OCI-LY3 (cell line): ENCODE results near the gene TPSD1.
"Not testable (repeated sequence)": the region's sequence is repeated elsewhere in the genome, so short reads cannot be mapped to it uniquely, and the experiment has no call there.

ENCODE experiments used
- CTCF ChIP-seq: fragments of 200-600, 300-600 bp; sonication (generic); IDR thresholded peaks from 2 replicates; pipeline ENCODE4 v1.5.1; 2014; ENCODE audit warnings: antibody characterized with exemption, low read length, low read depth
- EZH2phosphoT487 ChIP-seq: fragments of 200-600 bp; shearing (Covaris generic); IDR thresholded peaks from 2 replicates; pipeline ENCODE4 v1.6.1; 2018; ENCODE audit warnings: antibody characterized with exemption, mixed run types, low read depth

- TF ChIP-seq CTCF, EZH2phosphoT487: not testable (repeated sequence)
Measured at GRCh38 chr16:1271724-1272413, 16.0 kb downstream of the TPSD1 start.
